Right kidney (tissue), 9 donors: Measurements from ENCODE around the gene ANO1.
"Not testable (repeated sequence)": the region's sequence is repeated elsewhere in the genome, so short reads cannot be mapped to it uniquely, and the experiment has no call there.

Experiments used
- DNase-seq: peaks from one replicate; pipeline ENCODE4 v3.0.0-alpha.2; 2016
- long read RNA-seq, 8 donors: transcript quantifications; one replicate each; lab custom pipeline, GENCODE V29; 2026

The ANO1 gene
- long read RNA-seq, donor 1 = 0 reads
- long read RNA-seq, donor 2 = 0 reads
- long read RNA-seq, donor 3 = 0 reads
- long read RNA-seq, donor 4 = 0 reads
- long read RNA-seq, donor 5, partial matches to known transcripts = 16 of 16 reads
- long read RNA-seq, donor 5, other reads (novel, unspliced or antisense) = 0 of 16 reads
- long read RNA-seq, donor 6 = 0 reads
- long read RNA-seq, donor 7 = 0 reads
- long read RNA-seq, donor 8 = 0 reads

GRCh38 chr11:70078095-70078780, at the start of gene ANO1:
Gene ANO1 (plus strand): TSS chr11:70078317. CDS start chr11:70078607, 290 bp downstream.
- peak; percentile 38 for DNase-seq

GRCh38 chr11:70029115-70029860, 48.8 kb upstream of the ANO1 start:
- peak; percentile 21 for DNase-seq

GRCh38 chr11:70029861-70030380, 48.2 kb upstream of the ANO1 start:
- no peak for DNase-seq

GRCh38 chr11:70030412-70030811, 47.7 kb upstream of the ANO1 start:
- DNase-seq = no peak

- no peak for DNase-seq
Observed at GRCh38 chr11:70031631-70032469, 46.3 kb upstream of the ANO1 start.

- no peak for DNase-seq
Observed at GRCh38 chr11:70032470-70032795, 45.7 kb upstream of the ANO1 start.

- DNase-seq = no peak
Observed at GRCh38 chr11:70032943-70033710, 45.0 kb upstream of the ANO1 start.

- DNase-seq = no peak
Observed at GRCh38 chr11:70033711-70034070, 44.4 kb upstream of the ANO1 start.

- no peak for DNase-seq
Observed at GRCh38 chr11:70034740-70035365, 43.3 kb upstream of the ANO1 start.

GRCh38 chr11:70035665-70036064, 42.5 kb upstream of the ANO1 start:
- DNase-seq = not testable (repeated sequence)

GRCh38 chr11:70036971-70037882, 40.9 kb upstream of the ANO1 start:
- DNase-seq = no peak

GRCh38 chr11:70038034-70038834, 39.9 kb upstream of the ANO1 start:
- no peak for DNase-seq

GRCh38 chr11:70040452-70040851, 37.7 kb upstream of the ANO1 start:
- DNase-seq = no peak

- no peak for DNase-seq
Observed at GRCh38 chr11:70040869-70041501, 37.1 kb upstream of the ANO1 start.

GRCh38 chr11:70043482-70043881, 34.6 kb upstream of the ANO1 start:
- no peak for DNase-seq

- no peak for DNase-seq
Observed at GRCh38 chr11:70046089-70046488, 32.0 kb upstream of the ANO1 start.

- no peak for DNase-seq
Observed at GRCh38 chr11:70048279-70049024, 29.7 kb upstream of the ANO1 start.

GRCh38 chr11:70049045-70049444, 29.1 kb upstream of the ANO1 start:
- no peak for DNase-seq
